Liver (tissue), 9 donors: ENCODE measurements around the gene CCDC92B. TPM values are rescaled to one million over a fixed set of nuclear protein-coding genes. Genes with fewer than 3 reads are reported as not detected.

ENCODE experiments used
- DNase-seq: peaks from one replicate; pipeline ENCODE4 v3.0.0-alpha.2; 2017; ENCODE audit warnings: low spot score
- H3K27ac ChIP-seq, 2 donors: one replicate each; pipeline ENCODE4 v1.7.0; 2013; ENCODE audit warnings: inconsistent platforms in 2 of 2, low read length in 2 of 2, control low read depth in 1 of 2, low read depth in 1 of 2, mild to moderate bottlenecking in 1 of 2
- H3K27me3 ChIP-seq, 4 donors: one replicate each; pipeline versions ENCODE4 v1.6.1 to v1.7.0; 2013; ENCODE audit warnings: low read length in 3 of 4, inconsistent platforms in 1 of 4, mild to moderate bottlenecking in 1 of 4, moderate library complexity in 1 of 4; ENCODE audit not compliant: control insufficient read depth in 4 of 4, insufficient read depth in 4 of 4
- H3K36me3 ChIP-seq, 4 donors: one replicate each; pipeline versions ENCODE4 v1.6.1 to v1.7.0; 2013; ENCODE audit warnings: low read length in 3 of 4, mild to moderate bottlenecking in 3 of 4, low read depth in 1 of 4, moderate library complexity in 1 of 4; ENCODE audit not compliant: control insufficient read depth in 4 of 4, insufficient read depth in 3 of 4
- H3K4me1 ChIP-seq, 4 donors: one replicate each; pipeline versions ENCODE4 v1.6.1 to v1.7.0; 2013; ENCODE audit warnings: low read length in 3 of 4, mild to moderate bottlenecking in 3 of 4, moderate library complexity in 1 of 4; ENCODE audit not compliant: control insufficient read depth in 4 of 4, insufficient read depth in 4 of 4
- H3K4me3 ChIP-seq, 3 donors: one replicate each; pipeline versions ENCODE4 v1.6.1 to v1.7.0; 2013; ENCODE audit warnings: low read length in 3 of 3, control low read depth in 1 of 3, low read depth in 1 of 3, mild to moderate bottlenecking in 1 of 3
- H3K9ac ChIP-seq, 2 donors: one replicate each; pipeline ENCODE4 v1.7.0; 2013; ENCODE audit warnings: low read length in 2 of 2, mild to moderate bottlenecking in 2 of 2, moderate library complexity in 2 of 2, control low read depth in 1 of 2, low read depth in 1 of 2
- H3K9me3 ChIP-seq, 4 donors: one replicate each; pipeline versions ENCODE4 v1.6.1 to v1.7.0; 2013; ENCODE audit warnings: low read length in 3 of 4; ENCODE audit not compliant: control insufficient read depth in 4 of 4
- CTCF ChIP-seq: fragments of 150-350 bp; IDR thresholded peaks from 2 replicates; pipeline ENCODE4 v1.5.1; 2017; ENCODE audit warnings: improper control_type of control experiment, low read depth, low read length; ENCODE audit not compliant: missing input control
- EGR1 ChIP-seq, 2 donors: IDR thresholded peaks; 2 replicates each; pipeline ENCODE4 v1.6.1; 2016 to 2018; ENCODE audit warnings: antibody characterized with exemption in 2 of 2, low read depth in 2 of 2
- FOXA1 ChIP-seq: IDR thresholded peaks from 2 replicates; pipeline ENCODE4 v1.6.1; 2016; ENCODE audit warnings: antibody characterized with exemption
- FOXA2 ChIP-seq: IDR thresholded peaks from 2 replicates; pipeline ENCODE4 v1.6.1; 2016; ENCODE audit warnings: antibody characterized with exemption
- GABPA ChIP-seq, 2 donors: IDR thresholded peaks in 1 of 2; conservative IDR thresholded peaks in 1 of 2; 2 replicates each; pipeline ENCODE4 v1.6.1; 2016; ENCODE audit warnings: antibody characterized with exemption in 2 of 2, mild to moderate bottlenecking in 1 of 2, moderate library complexity in 1 of 2
- HNF4A ChIP-seq, 2 donors: conservative IDR thresholded peaks; 2 replicates each; pipeline ENCODE4 v1.6.1; 2016; ENCODE audit warnings: antibody characterized with exemption in 2 of 2, mild to moderate bottlenecking in 2 of 2
- HNF4G ChIP-seq: IDR thresholded peaks from 2 replicates; pipeline ENCODE4 v1.6.1; 2016; ENCODE audit warnings: antibody characterized with exemption
- JUND ChIP-seq, 2 donors: IDR thresholded peaks; 2 replicates each; pipeline ENCODE4 v1.6.1; 2016; ENCODE audit warnings: antibody characterized with exemption in 2 of 2
- MAX ChIP-seq: IDR thresholded peaks from 2 replicates; pipeline ENCODE4 v1.6.1; 2016; ENCODE audit warnings: antibody characterized with exemption
- NR2F2 ChIP-seq: IDR thresholded peaks from 2 replicates; pipeline ENCODE4 v1.6.1; 2016; ENCODE audit warnings: antibody characterized with exemption
- RAD21 ChIP-seq, 2 donors: IDR thresholded peaks; 2 replicates each; pipeline ENCODE4 v1.6.1; 2016; ENCODE audit warnings: antibody characterized with exemption in 2 of 2, mild to moderate bottlenecking in 2 of 2
- RXRA ChIP-seq, 2 donors: IDR thresholded peaks; 2 replicates each; pipeline ENCODE4 v1.6.1; 2017 to 2018; ENCODE audit warnings: antibody characterized with exemption in 2 of 2, mild to moderate bottlenecking in 1 of 2
- SP1 ChIP-seq: IDR thresholded peaks from 2 replicates; pipeline ENCODE4 v1.6.1; 2018; ENCODE audit warnings: antibody characterized with exemption, mild to moderate bottlenecking
- TAF1 ChIP-seq: conservative IDR thresholded peaks from 2 replicates; pipeline ENCODE4 v1.6.1; 2016; ENCODE audit warnings: antibody characterized with exemption, mild to moderate bottlenecking
- YY1 ChIP-seq: IDR thresholded peaks from 2 replicates; pipeline ENCODE4 v1.6.1; 2016; ENCODE audit warnings: antibody characterized with exemption, mild to moderate bottlenecking
- ZBTB33 ChIP-seq: IDR thresholded peaks from 2 replicates; pipeline ENCODE4 v1.6.1; 2016; ENCODE audit warnings: antibody characterized with exemption
- WGBS: extraction: QIAGEN DNeasy Blood & Tissue Kit; methylation state at CpG from one replicate; pipeline ENCODE4 v1.1.7; 2013; 5-methylcytosine and 5-hydroxymethylcytosine counted together
- polyA plus RNA-seq, 2 donors: library from polyadenylated mRNA; stranded (reverse) in 1 of 2; unstranded in 1 of 2; fragments of 200-250 nt in 1 of 2; fragments of >200 nt in 1 of 2; fragmentation: Nextera tagmentation in 1 of 2; extraction: Ambion mirVana in 1 of 2; gene quantifications; one replicate each; pipeline versions ENCODE4 v1.2.1 to v1.2.3, GENCODE V29; 2013 to 2015
- total RNA-seq, 2 donors: library from RNA; depleted of rRNA; stranded (reverse); fragments of >200 nt; gene quantifications; one replicate each; pipeline ENCODE4 v1.2.3, GENCODE V29; 2014
- TF ChIP-seq, protein P1 (sequence below): IDR thresholded peaks from 2 replicates; pipeline ENCODE4 v1.6.1; 2016; ENCODE audit warnings: antibody characterized with exemption
- TF ChIP-seq, protein P2 (sequence below): IDR thresholded peaks from 2 replicates; pipeline ENCODE4 v1.6.1; 2016; ENCODE audit warnings: antibody characterized with exemption, mild to moderate bottlenecking
- donor health status: healthy.
- donor health status: healthy.
- donor health status: healthy.
- donor health status: healthy.
- donor health status: healthy.

Gene CCDC92B
- not detected for total RNA-seq
- not detected for polyA plus RNA-seq

- Histone ChIP-seq H3K27ac (no peak within 1 kb of the TSS), H3K27me3 (peaks cover 0 to 5% (median 0%) of the 10 kb centered on the region in 4 donors), H3K4me1 (no peaks in the 10 kb centered on the region), H3K36me3 (no peaks in the 10 kb centered on the region), H3K9ac (no peak within 1 kb of the TSS), H3K9me3 (no peaks in the 10 kb centered on the region), H3K4me3 (peak within 1 kb of the TSS in 1 of 3 donors; percentile 38)
- DNase-seq: no peak
- 6% methylated on average over 76 of the region's 76 CpGs for WGBS
- no peak for TF ChIP-seq GABPA (IDR thresholded peaks at IDR 0.05 in 1 of 2, conservative IDR thresholded peaks at IDR 0.05 in 1 of 2)
- no peak for TF ChIP-seq MAX
- no peak for TF ChIP-seq TAF1
- no peak for TF ChIP-seq EGR1 (IDR thresholded peaks at IDR 0.05; ENCODE audit: low read depth in 2 of 2)
- no peak for TF ChIP-seq HNF4G
- TF ChIP-seq NR2F2: no peak
- TF ChIP-seq CTCF: no peak
- no peak for TF ChIP-seq RAD21 (IDR thresholded peaks at IDR 0.05)
- TF ChIP-seq, protein P1, sequence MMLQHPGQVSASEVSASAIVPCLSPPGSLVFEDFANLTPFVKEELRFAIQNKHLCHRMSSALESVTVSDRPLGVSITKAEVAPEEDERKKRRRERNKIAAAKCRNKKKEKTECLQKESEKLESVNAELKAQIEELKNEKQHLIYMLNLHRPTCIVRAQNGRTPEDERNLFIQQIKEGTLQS: no peak
- TF ChIP-seq SP1: no peak
- no peak for TF ChIP-seq RXRA (IDR thresholded peaks at IDR 0.05)
- TF ChIP-seq ZBTB33: no peak
- no peak for TF ChIP-seq JUND (IDR thresholded peaks at IDR 0.05)
- TF ChIP-seq, protein P2, sequence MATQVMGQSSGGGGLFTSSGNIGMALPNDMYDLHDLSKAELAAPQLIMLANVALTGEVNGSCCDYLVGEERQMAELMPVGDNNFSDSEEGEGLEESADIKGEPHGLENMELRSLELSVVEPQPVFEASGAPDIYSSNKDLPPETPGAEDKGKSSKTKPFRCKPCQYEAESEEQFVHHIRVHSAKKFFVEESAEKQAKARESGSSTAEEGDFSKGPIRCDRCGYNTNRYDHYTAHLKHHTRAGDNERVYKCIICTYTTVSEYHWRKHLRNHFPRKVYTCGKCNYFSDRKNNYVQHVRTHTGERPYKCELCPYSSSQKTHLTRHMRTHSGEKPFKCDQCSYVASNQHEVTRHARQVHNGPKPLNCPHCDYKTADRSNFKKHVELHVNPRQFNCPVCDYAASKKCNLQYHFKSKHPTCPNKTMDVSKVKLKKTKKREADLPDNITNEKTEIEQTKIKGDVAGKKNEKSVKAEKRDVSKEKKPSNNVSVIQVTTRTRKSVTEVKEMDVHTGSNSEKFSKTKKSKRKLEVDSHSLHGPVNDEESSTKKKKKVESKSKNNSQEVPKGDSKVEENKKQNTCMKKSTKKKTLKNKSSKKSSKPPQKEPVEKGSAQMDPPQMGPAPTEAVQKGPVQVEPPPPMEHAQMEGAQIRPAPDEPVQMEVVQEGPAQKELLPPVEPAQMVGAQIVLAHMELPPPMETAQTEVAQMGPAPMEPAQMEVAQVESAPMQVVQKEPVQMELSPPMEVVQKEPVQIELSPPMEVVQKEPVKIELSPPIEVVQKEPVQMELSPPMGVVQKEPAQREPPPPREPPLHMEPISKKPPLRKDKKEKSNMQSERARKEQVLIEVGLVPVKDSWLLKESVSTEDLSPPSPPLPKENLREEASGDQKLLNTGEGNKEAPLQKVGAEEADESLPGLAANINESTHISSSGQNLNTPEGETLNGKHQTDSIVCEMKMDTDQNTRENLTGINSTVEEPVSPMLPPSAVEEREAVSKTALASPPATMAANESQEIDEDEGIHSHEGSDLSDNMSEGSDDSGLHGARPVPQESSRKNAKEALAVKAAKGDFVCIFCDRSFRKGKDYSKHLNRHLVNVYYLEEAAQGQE: no peak
- TF ChIP-seq YY1: no peak
- no peak for TF ChIP-seq FOXA1
- no peak for TF ChIP-seq FOXA2
- TF ChIP-seq HNF4A (conservative IDR thresholded peaks at IDR 0.05): no peak
Observed at GRCh38 chr17:2749058-2749783, at the start of gene CCDC92B. TSS of gene CCDC92B (minus strand) at chr17:2749652. CDS start at chr17:2735145, 14,507 bp downstream.
